ENCODE measurements around the gene GRIK1. TPM values are rescaled to one million over a fixed set of nuclear protein-coding genes. Genes with fewer than 3 reads are reported as not detected.

GRIK1 gene
- total RNA-seq, 1 experiment from 2014 or later = not detected

DNA sequence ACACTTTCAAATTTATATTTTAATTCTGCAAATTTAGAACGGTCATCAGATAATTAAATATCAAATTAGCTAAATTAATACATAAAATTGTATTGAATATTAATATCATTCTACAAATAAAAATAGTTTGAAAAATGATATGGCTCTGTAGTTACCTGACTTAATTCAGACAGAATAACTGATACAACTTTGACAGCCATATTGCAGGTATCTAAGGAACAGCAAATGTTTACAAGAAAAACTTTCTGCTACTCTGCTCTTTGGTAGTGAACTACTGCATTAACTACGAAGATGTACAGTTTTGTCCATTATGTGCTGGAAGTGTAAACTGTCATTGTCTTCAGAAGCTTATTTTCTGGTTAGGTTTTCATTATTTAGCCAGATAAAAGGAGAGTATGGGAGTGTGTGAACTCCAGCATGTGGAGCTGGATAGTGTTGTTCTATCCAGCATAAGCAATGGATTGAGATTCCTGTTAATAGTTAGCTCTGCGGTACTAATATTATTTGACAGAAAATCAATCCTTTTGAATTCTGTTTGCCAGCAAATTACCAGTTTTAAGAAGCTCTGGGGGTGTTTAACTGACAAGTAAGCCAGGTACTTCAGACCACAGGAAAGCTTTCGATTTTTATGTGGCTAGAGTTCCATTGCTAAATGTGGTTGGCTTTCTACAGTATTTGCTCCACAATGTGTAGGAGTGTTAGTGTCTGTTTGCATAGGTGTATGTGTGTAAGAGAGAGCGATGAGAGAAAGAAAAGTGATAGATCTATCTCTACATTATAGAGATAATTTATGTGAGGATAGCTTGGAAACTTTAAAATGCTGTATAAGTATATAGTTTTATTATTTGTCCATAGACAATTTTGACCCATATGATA lies 247.9 kb downstream of the GRIK1 start:
- no peak for DNase-seq
- Histone ChIP-seq H2AFZ (no peak overlapping the region), H3K9me2 (ENCODE audit: insufficient read depth) (no peaks in the 10 kb centered on the region), H3K79me2 (ENCODE audit: low read depth) (no peaks in the 10 kb centered on the region), H3F3A (ENCODE audit: insufficient read depth, low read depth) (no peaks in the 10 kb centered on the region), H4K20me1 (ENCODE audit: insufficient read depth) (no peaks in the 10 kb centered on the region), H3K27me3 (ENCODE audit: insufficient read depth, low read depth) (no peaks in the 10 kb centered on the region), H3K9me3 (ENCODE audit: insufficient read depth, low read depth) (no peaks in the 10 kb centered on the region), H3K36me3 (ENCODE audit: low read depth) (no peaks in the 10 kb centered on the region), H3K4me2 (no peak overlapping the region), H3K4me1 (replicated peaks; ENCODE audit: insufficient read depth) (no peaks in the 10 kb centered on the region), H3K4me3 (no peak overlapping the region), H3K27ac (no peak overlapping the region)
- TF ChIP-seq, protein P1, sequence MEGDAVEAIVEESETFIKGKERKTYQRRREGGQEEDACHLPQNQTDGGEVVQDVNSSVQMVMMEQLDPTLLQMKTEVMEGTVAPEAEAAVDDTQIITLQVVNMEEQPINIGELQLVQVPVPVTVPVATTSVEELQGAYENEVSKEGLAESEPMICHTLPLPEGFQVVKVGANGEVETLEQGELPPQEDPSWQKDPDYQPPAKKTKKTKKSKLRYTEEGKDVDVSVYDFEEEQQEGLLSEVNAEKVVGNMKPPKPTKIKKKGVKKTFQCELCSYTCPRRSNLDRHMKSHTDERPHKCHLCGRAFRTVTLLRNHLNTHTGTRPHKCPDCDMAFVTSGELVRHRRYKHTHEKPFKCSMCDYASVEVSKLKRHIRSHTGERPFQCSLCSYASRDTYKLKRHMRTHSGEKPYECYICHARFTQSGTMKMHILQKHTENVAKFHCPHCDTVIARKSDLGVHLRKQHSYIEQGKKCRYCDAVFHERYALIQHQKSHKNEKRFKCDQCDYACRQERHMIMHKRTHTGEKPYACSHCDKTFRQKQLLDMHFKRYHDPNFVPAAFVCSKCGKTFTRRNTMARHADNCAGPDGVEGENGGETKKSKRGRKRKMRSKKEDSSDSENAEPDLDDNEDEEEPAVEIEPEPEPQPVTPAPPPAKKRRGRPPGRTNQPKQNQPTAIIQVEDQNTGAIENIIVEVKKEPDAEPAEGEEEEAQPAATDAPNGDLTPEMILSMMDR (conservative IDR thresholded peaks at IDR 0.05) = no peak
- TF ChIP-seq EZH2 (IDR thresholded peaks at IDR 0.05; ENCODE audit: low read depth) = no peak
- POLR2A ChIA-PET (ENCODE audit: unreplicated experiment) = no interaction called here
- CTCF ChIA-PET = no interaction called here
- BruUV-seq (replicated peaks) = no TSS peak
- intact Hi-C loops (cut with micrococcal nuclease; ENCODE audit: unreplicated experiment) = no loop called here

DNA sequence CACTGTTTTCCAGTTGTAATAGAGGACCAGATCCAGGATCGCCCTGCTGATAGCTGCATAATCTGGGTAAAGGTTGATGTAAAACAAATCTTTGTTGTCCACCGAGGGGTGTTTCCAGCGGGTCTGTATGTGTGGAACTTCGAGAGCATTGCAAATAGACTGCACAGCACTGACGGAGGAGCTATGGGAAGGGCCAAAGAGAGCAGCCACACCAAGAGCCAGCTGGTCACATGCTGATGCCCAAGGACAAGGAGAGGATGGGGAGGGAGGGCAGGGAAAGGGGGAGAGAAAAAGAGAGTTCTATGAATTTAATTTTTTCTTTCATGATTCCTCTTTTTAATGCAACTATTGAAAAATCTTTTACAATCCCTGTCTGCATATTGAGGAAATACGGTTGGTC lies 250.0 kb downstream of the GRIK1 start:
- no peaks in the 10 kb centered on the region for H3K9me3 ChIP-seq (ENCODE audit: insufficient read depth, low read depth)
- no peaks in the 10 kb centered on the region for H4K20me1 ChIP-seq (ENCODE audit: insufficient read depth)
- ChIA-PET POLR2A (ENCODE audit: unreplicated experiment) (interaction anchor here (0.6 kb wide), 1 partner anchor 38 kb away, joined by 3 read pairs; no protein-coding TSS in a partner anchor), CTCF (no interaction called here)
- no peak overlapping the region for H3K4me3 ChIP-seq
- H3F3A ChIP-seq (ENCODE audit: insufficient read depth, low read depth) = no peaks in the 10 kb centered on the region
- H3K79me2 ChIP-seq (ENCODE audit: low read depth) = no peaks in the 10 kb centered on the region
- TF ChIP-seq, protein P1 (conservative IDR thresholded peaks at IDR 0.05) = no peak
- no peak for TF ChIP-seq EZH2 (IDR thresholded peaks at IDR 0.05; ENCODE audit: low read depth)
- H3K27me3 ChIP-seq (ENCODE audit: insufficient read depth, low read depth) = no peaks in the 10 kb centered on the region
- no peak overlapping the region for H3K27ac ChIP-seq
- no peak overlapping the region for H3K4me2 ChIP-seq
- DNase-seq = no peak
- intact Hi-C loops (cut with micrococcal nuclease; ENCODE audit: unreplicated experiment) = no loop called here
- BruUV-seq (replicated peaks) = no TSS peak
- no peak overlapping the region for H2AFZ ChIP-seq
- H3K9me2 ChIP-seq (ENCODE audit: insufficient read depth) = no peaks in the 10 kb centered on the region
- H3K36me3 ChIP-seq (ENCODE audit: low read depth) = no peaks in the 10 kb centered on the region
- H3K4me1 ChIP-seq (replicated peaks; ENCODE audit: insufficient read depth) = no peaks in the 10 kb centered on the region

- TF ChIP-seq, protein P1 (conservative IDR thresholded peaks at IDR 0.05) = no peak
- TF ChIP-seq EZH2 (IDR thresholded peaks at IDR 0.05; ENCODE audit: low read depth) = no peak
- no peak overlapping the region for H3K4me3 ChIP-seq
- H4K20me1 ChIP-seq (ENCODE audit: insufficient read depth) = no peaks in the 10 kb centered on the region
- H3K27ac ChIP-seq = no peak overlapping the region
- no peaks in the 10 kb centered on the region for H3F3A ChIP-seq (ENCODE audit: insufficient read depth, low read depth)
- H3K27me3 ChIP-seq (ENCODE audit: insufficient read depth, low read depth) = no peaks in the 10 kb centered on the region
- BruUV-seq (replicated peaks) = no TSS peak
- CTCF ChIA-PET = no interaction called here
- intact Hi-C loops (cut with micrococcal nuclease; ENCODE audit: unreplicated experiment) = no loop called here
- no peaks in the 10 kb centered on the region for H3K79me2 ChIP-seq (ENCODE audit: low read depth)
- H3K4me2 ChIP-seq = no peak overlapping the region
- H3K9me3 ChIP-seq (ENCODE audit: insufficient read depth, low read depth) = no peaks in the 10 kb centered on the region
- no peaks in the 10 kb centered on the region for H3K4me1 ChIP-seq (replicated peaks; ENCODE audit: insufficient read depth)
- no peaks in the 10 kb centered on the region for H3K9me2 ChIP-seq (ENCODE audit: insufficient read depth)
- no peaks in the 10 kb centered on the region for H3K36me3 ChIP-seq (ENCODE audit: low read depth)
- DNase-seq = no peak
- POLR2A ChIA-PET (ENCODE audit: unreplicated experiment) = no interaction called here
- H2AFZ ChIP-seq = no peak overlapping the region
Measured at GRCh38 chr21:29684106-29684505, 255.7 kb downstream of the GRIK1 start.

All from PC-9 (cell line).